Mesenchymal stem cell (in vitro differentiated cells and primary cell): ENCODE results near the gene CLIC1.

Source experiments
- DNase-seq: peaks from one replicate; pipeline ENCODE4 v3.0.0-alpha.2; 2013
- H2AFZ ChIP-seq: one replicate; pipeline ENCODE4 v1.6.1; 2013; ENCODE audit warnings: low read depth, mild to moderate bottlenecking, control low read depth, inconsistent platforms, low read length, moderate library complexity
- H2AK5ac ChIP-seq: 2 replicates; pipeline ENCODE4 v1.6.1; 2013; ENCODE audit warnings: low read length, moderate library complexity, mild to moderate bottlenecking, inconsistent platforms; ENCODE audit not compliant: severe bottlenecking
- H2BK120ac ChIP-seq: one replicate; pipeline ENCODE4 v1.6.1; 2013; ENCODE audit warnings: low read depth, mild to moderate bottlenecking, inconsistent platforms, low read length, moderate library complexity
- H2BK12ac ChIP-seq, 2 experiments: one replicate each; pipeline ENCODE4 v1.6.1; 2013; ENCODE audit warnings: inconsistent platforms in 2 of 2, low read length in 2 of 2, mild to moderate bottlenecking in 2 of 2, moderate library complexity in 2 of 2, control low read depth in 1 of 2
- H2BK15ac ChIP-seq: one replicate; pipeline ENCODE4 v1.6.1; 2013; ENCODE audit warnings: mild to moderate bottlenecking, low read depth, inconsistent platforms; ENCODE audit not compliant: poor library complexity, severe bottlenecking
- H2BK5ac ChIP-seq: 2 replicates; pipeline ENCODE4 v1.6.1; 2013; ENCODE audit warnings: low read depth, mild to moderate bottlenecking, low read length, control low read depth, inconsistent platforms; ENCODE audit not compliant: poor library complexity, severe bottlenecking
- H3K14ac ChIP-seq, 2 experiments: one replicate each; pipeline ENCODE4 v1.6.1; 2013; ENCODE audit warnings: inconsistent platforms in 2 of 2, low read length in 2 of 2, control low read depth in 1 of 2, mild to moderate bottlenecking in 1 of 2, moderate library complexity in 1 of 2
- H3K18ac ChIP-seq, 2 experiments: one replicate each; pipeline ENCODE4 v1.6.1; 2013; ENCODE audit warnings: inconsistent platforms in 2 of 2, low read length in 2 of 2, control low read depth in 1 of 2, low read depth in 1 of 2, mild to moderate bottlenecking in 1 of 2
- H3K23ac ChIP-seq, 2 experiments: one replicate each; pipeline ENCODE4 v1.6.1; 2013; ENCODE audit warnings: inconsistent platforms in 2 of 2, low read length in 2 of 2, mild to moderate bottlenecking in 2 of 2, moderate library complexity in 2 of 2, control low read depth in 1 of 2
- H3K27ac ChIP-seq: 2 replicates; pipeline ENCODE4 v1.5.1; 2013; ENCODE audit warnings: mild to moderate bottlenecking, moderate library complexity, low read length, control low read depth, inconsistent platforms; ENCODE audit not compliant: poor library complexity, severe bottlenecking
- H3K27me3 ChIP-seq, 2 experiments: 2 replicates each; pipeline versions ENCODE4 v1.6.1 to v1.7.0; 2013; ENCODE audit warnings: low read length in 2 of 2, mild to moderate bottlenecking in 2 of 2, moderate library complexity in 2 of 2, control low read depth in 1 of 2, inconsistent platforms in 1 of 2; ENCODE audit not compliant: control insufficient read depth in 1 of 2, insufficient read depth in 1 of 2
- H3K36me3 ChIP-seq, 2 experiments: 2 replicates each; pipeline versions ENCODE4 v1.6.1 to v1.7.0; 2013; ENCODE audit warnings: low read length in 2 of 2, control low read depth in 1 of 2, inconsistent platforms in 1 of 2, low read depth in 1 of 2, mild to moderate bottlenecking in 1 of 2; ENCODE audit not compliant: insufficient read depth in 2 of 2, control insufficient read depth in 1 of 2
- H3K4ac ChIP-seq, 2 experiments: one replicate each; pipeline ENCODE4 v1.6.1; 2013; ENCODE audit warnings: inconsistent platforms in 2 of 2, low read length in 2 of 2, mild to moderate bottlenecking in 2 of 2, moderate library complexity in 2 of 2, control low read depth in 1 of 2, low read depth in 1 of 2
- H3K4me1 ChIP-seq: 2 replicates; pipeline ENCODE4 v1.6.1; 2013; ENCODE audit warnings: low read depth, low read length, control low read depth; ENCODE audit not compliant: control insufficient read depth, insufficient read depth
- H3K4me2 ChIP-seq: 2 replicates; pipeline ENCODE4 v1.6.1; 2013; ENCODE audit warnings: low read length, mild to moderate bottlenecking, inconsistent platforms; ENCODE audit not compliant: poor library complexity, severe bottlenecking
- H3K4me3 ChIP-seq, 2 experiments: 2 replicates each; pipeline versions ENCODE4 v1.5.1 to v1.7.0; 2013; ENCODE audit warnings: low read length in 2 of 2, mild to moderate bottlenecking in 2 of 2, control low read depth in 1 of 2, low read depth in 1 of 2; ENCODE audit not compliant: insufficient read depth in 1 of 2
- H3K79me1 ChIP-seq: replicated peaks from 2 replicates; pipeline ENCODE4 v1.6.1; 2013; ENCODE audit warnings: mild to moderate bottlenecking, control low read depth, low read length, inconsistent platforms; ENCODE audit not compliant: poor library complexity, severe bottlenecking
- H3K9ac ChIP-seq: 2 replicates; pipeline ENCODE4 v1.7.0; 2013; ENCODE audit warnings: mild to moderate bottlenecking, low read length, moderate library complexity
- H3K9me3 ChIP-seq: 2 replicates; pipeline ENCODE4 v1.7.0; 2013; ENCODE audit warnings: mild to moderate bottlenecking, low read length; ENCODE audit not compliant: control insufficient read depth
- H4K8ac ChIP-seq: one replicate; pipeline ENCODE4 v1.6.1; 2013; ENCODE audit warnings: inconsistent platforms, mild to moderate bottlenecking, low read length, moderate library complexity
- H4K91ac ChIP-seq: one replicate; pipeline ENCODE4 v1.6.1; 2013; ENCODE audit warnings: mild to moderate bottlenecking, low read length, inconsistent platforms
- WGBS: methylation state at CpG from one replicate; pipeline ENCODE4 v1.1.7; 2013; ENCODE audit warnings: mixed read lengths; 5-methylcytosine and 5-hydroxymethylcytosine counted together

The CLIC1 gene

DNA sequence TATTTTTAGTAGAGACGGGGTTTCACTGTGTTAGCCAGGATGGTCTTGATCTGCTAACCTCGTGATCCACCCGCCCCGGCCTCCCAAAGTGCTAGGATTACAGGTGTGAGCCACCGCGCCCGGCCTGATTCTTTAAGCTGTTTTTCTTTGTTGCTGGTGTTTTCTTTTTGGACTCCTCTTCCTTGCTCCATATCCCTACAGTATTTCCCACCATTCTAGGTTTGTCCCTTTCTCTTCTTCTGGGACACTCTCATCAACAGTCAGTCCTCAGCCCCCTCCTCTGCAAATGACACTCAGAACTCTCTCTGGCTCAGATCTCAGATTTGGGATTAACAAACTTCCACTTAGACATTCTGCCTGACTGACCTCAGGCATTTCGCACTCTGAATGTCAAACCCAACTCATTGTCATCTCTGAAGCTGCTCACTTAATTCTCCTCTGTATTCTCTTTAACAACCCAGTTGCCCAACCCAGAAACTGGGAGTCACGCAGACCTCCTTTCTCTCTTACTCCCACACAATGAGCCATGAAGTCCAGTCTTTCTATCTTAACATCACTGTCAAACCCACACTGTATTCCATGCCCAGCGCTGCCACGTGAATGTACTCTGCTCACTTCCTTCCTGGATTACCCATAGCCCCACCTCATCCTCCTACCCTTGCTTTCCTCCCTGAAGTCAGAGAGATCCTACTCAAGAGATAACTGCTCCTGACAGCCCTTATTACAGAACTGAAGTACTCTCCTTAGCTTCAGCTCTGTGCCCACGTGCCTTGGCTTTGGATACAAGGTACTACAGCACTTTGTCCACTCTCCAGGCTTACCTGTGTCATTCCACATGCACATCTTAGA, 10.6 kb downstream of the CLIC1 start:
- Histone ChIP-seq H3K9ac (no peak overlapping the region), H3K23ac (no peak overlapping the region), H3K4ac (no peak overlapping the region), H3K4me1 (peaks cover 11% of the 10 kb centered on the region), H3K4me3 (no peak overlapping the region), H2BK5ac (no peak overlapping the region), H4K91ac (no peak overlapping the region), H3K18ac (no peak overlapping the region), H3K14ac (no peak overlapping the region), H2BK15ac (no peak overlapping the region), H2BK120ac (no peak overlapping the region), H3K9me3 (no peaks in the 10 kb centered on the region), H2AFZ (no peak overlapping the region), H3K27me3 (peaks cover 0 to 9% of the 10 kb centered on the region in 2 experiments), H3K79me1 (peaks cover 19% of the 10 kb centered on the region), H4K8ac (no peak overlapping the region), H3K4me2 (no peak overlapping the region), H2BK12ac (no peak overlapping the region), H2AK5ac (no peak overlapping the region), H3K36me3 (peaks cover 30 to 43% of the 10 kb centered on the region in 2 experiments), H3K27ac (no peak overlapping the region)
- DNase-seq, result no peak
- WGBS, result 95% methylated on average over 9 of the region's 12 CpGs

DNA sequence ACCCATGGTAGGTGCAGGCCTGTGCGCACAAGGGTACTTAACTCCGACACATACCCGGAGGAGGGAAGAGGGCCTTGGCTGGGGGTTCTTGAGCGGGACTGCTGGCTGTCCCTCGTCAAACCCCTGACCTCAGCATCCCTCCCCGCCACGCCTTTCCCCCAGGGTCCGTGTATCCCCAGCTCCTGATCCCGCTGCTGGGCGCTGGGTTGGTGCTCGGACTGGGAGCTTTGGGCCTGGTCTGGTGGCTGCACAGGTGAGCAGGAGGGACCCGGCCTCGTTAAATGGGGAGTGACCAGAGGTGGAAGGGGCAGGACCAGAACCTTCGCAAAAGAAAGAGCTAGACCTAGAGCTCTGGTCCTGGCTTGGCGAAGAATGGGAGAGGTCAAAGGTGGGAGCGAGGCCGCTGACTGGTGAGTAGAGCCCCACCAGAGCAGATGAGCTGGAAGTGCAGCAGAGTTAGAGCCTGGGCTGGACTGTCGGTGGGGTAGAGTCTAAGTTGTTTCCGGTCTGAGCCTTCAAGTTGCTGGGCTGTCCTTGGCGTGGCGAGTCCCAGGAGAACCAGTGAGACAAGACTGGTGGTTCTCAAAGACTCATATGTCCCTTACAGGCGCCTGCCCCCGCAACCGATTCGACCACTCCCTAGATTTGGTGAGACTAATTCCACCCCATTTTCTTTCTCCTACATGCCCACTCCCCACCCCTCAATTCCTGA, 12.2 kb downstream of the CLIC1 start:
- Histone ChIP-seq H3K79me1 (peaks cover 19% of the 10 kb centered on the region), H3K18ac (no peak overlapping the region), H3K27ac (no peak overlapping the region), H2AK5ac (no peak overlapping the region), H3K27me3 (peaks cover 0 to 10% of the 10 kb centered on the region in 2 experiments), H4K8ac (no peak overlapping the region), H3K9ac (no peak overlapping the region), H3K4me3 (no peak overlapping the region), H3K4me1 (peaks cover 7% of the 10 kb centered on the region), H2BK12ac (no peak overlapping the region), H2BK15ac (peak overlapping the region; percentile 63), H3K4ac (no peak overlapping the region), H2BK120ac (no peak overlapping the region), H3K9me3 (no peaks in the 10 kb centered on the region), H3K14ac (no peak overlapping the region), H4K91ac (no peak overlapping the region), H3K4me2 (no peak overlapping the region), H3K23ac (no peak overlapping the region), H2BK5ac (no peak overlapping the region), H2AFZ (no peak overlapping the region), H3K36me3 (peaks cover 26 to 41% of the 10 kb centered on the region in 2 experiments)
- 96% methylated on average over 25 of the region's 25 CpGs for WGBS
- no peak for DNase-seq

DNA sequence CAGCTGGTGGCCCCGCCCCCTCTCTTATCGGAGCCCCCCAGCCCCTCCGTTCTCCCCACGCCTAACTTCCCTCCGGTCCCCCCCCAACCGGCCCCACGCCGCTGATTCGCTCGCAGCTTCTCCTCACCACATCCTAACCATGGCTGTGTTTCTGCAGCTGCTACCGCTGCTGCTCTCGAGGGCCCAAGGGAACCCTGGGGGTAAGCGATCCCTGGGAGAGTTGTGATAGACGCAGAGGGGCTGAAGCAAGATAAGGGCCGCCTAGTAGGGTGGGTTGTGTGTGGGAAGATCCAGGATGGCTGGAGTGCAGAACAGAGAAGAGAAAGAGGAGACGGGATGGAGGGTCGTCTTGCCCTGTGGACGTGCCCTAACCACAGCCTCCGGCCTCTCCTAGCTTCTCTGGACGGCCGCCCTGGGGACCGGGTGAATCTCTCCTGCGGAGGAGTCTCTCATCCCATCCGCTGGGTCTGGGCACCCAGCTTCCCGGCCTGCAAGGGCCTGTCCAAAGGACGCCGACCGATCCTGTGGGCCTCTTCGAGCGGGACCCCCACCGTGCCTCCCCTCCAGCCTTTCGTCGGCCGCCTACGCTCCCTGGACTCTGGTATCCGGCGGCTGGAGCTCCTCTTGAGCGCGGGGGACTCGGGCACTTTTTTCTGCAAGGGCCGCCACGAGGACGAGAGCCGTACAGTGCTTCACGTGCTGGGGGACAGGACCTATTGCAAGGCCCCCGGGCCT, 12.9 kb downstream of the CLIC1 start, which contains the start of gene MPIG6B:
Gene MPIG6B, plus strand, starts transcription at position 129 of the 735 bp plus-strand sequence. Its CDS starts 11 bp downstream, at position 140.
- Histone ChIP-seq H2BK120ac (no peak within 1 kb of the TSS), H3K9me3 (no peaks in the 10 kb centered on the region), H3K9ac (no peak within 1 kb of the TSS), H4K8ac (no peak within 1 kb of the TSS), H3K27ac (no peak within 1 kb of the TSS), H3K36me3 (peaks cover 26 to 37% of the 10 kb centered on the region in 2 experiments), H2AK5ac (no peak within 1 kb of the TSS), H4K91ac (no peak within 1 kb of the TSS), H2BK12ac (no peak within 1 kb of the TSS), H3K27me3 (peaks cover 0 to 10% of the 10 kb centered on the region in 2 experiments), H3K4me3 (no peak within 1 kb of the TSS), H3K4me2 (no peak within 1 kb of the TSS), H2AFZ (no peak within 1 kb of the TSS), H3K4me1 (peaks cover 2% of the 10 kb centered on the region), H2BK5ac (no peak within 1 kb of the TSS), H3K4ac (no peak within 1 kb of the TSS), H3K79me1 (peaks cover 13% of the 10 kb centered on the region), H3K14ac (no peak within 1 kb of the TSS), H3K18ac (no peak within 1 kb of the TSS), H2BK15ac (peak within 1 kb of the TSS; percentile 63), H3K23ac (no peak within 1 kb of the TSS)
- 90% methylated on average over 40 of the region's 46 CpGs for WGBS
- no peak for DNase-seq
